Smooth muscle cell (in vitro differentiated cells): ENCODE measurements around the gene TTC39C. TPM values are rescaled to one million over a fixed set of nuclear protein-coding genes. Genes with fewer than 3 reads are reported as not detected.

Experiments
- DNase-seq: peaks from one replicate; lab custom pipeline; 2025; ENCODE audit not compliant: unreplicated experiment; lab: John Stamatoyannopoulos, UW
- H2AFZ ChIP-seq: fragments of 200-600 bp; sonication (generic); 2 replicates; pipeline ENCODE4 v1.6.0; 2016; ENCODE audit warnings: antibody characterized with exemption, low read depth, mild to moderate bottlenecking
- H3F3A ChIP-seq: fragments of 200-600 bp; sonication (generic); 2 replicates; pipeline ENCODE4 v1.6.0; 2017; ENCODE audit warnings: antibody characterized with exemption, low read depth
- H3K27ac ChIP-seq: fragments of 200-600 bp; sonication (generic); 2 replicates; pipeline ENCODE4 v1.5.1; 2016; ENCODE audit warnings: low read depth, mild to moderate bottlenecking
- H3K27me3 ChIP-seq: fragments of 200-600 bp; sonication (generic); 2 replicates; pipeline ENCODE4 v1.6.1; 2016; ENCODE audit warnings: low read depth, mild to moderate bottlenecking
- H3K36me3 ChIP-seq: fragments of 200-600 bp; sonication (generic); 2 replicates; pipeline ENCODE4 v1.5.1; 2016; ENCODE audit warnings: low read depth
- H3K4me1 ChIP-seq: fragments of 200-600 bp; sonication (generic); 2 replicates; pipeline ENCODE4 v1.5.1; 2016; ENCODE audit warnings: low read depth
- H3K4me2 ChIP-seq: fragments of 200-600 bp; sonication (generic); 2 replicates; pipeline ENCODE4 v1.6.0; 2016; ENCODE audit warnings: mild to moderate bottlenecking
- H3K4me3 ChIP-seq: fragments of 200-600 bp; sonication (generic); 2 replicates; pipeline ENCODE4 v1.5.1; 2016; ENCODE audit warnings: mild to moderate bottlenecking
- H3K79me2 ChIP-seq: fragments of 200-600 bp; sonication (generic); 2 replicates; pipeline ENCODE4 v1.6.0; 2016; ENCODE audit warnings: low read depth, mild to moderate bottlenecking
- H3K9ac ChIP-seq: fragments of 200-600 bp; sonication (generic); 2 replicates; pipeline ENCODE4 v1.6.0; 2016; ENCODE audit warnings: low read depth
- H3K9me3 ChIP-seq: fragments of 200-600 bp; sonication (generic); replicated peaks from 2 replicates; pipeline ENCODE4 v1.5.1; 2016; ENCODE audit warnings: low read depth
- H4K20me1 ChIP-seq: fragments of 200-600 bp; sonication (generic); 2 replicates; pipeline ENCODE4 v1.6.0; 2016; ENCODE audit warnings: low read depth
- WGBS: methylation state at CpG from one replicate; pipeline ENCODE4 v1.1.7; 2016; ENCODE audit warnings: low lambda C conversion rate; 5-methylcytosine and 5-hydroxymethylcytosine counted together
- polyA plus RNA-seq: library from polyadenylated mRNA; unstranded; fragments of >200 nt; fragmentation: Nextera tagmentation; extraction: Ambion mirVana; gene quantifications from 2 replicates; pipeline ENCODE4 v1.2.1, GENCODE V29; 2016
- total RNA-seq: library from RNA; depleted of rRNA; stranded (reverse); fragments of >200 nt; gene quantifications from 2 replicates; pipeline ENCODE4 v1.2.3, GENCODE V29; 2014
- TF ChIP-seq, protein P1 (sequence below): fragments of 200-600 bp; sonication (generic); IDR thresholded peaks from 2 replicates; pipeline ENCODE4 v1.5.1; 2017; ENCODE audit warnings: borderline replicate concordance, mild to moderate bottlenecking, antibody characterized with exemption; ENCODE audit not compliant: insufficient read depth, poor library complexity, severe bottlenecking

The TTC39C gene
- total and polyA plus RNA-seq, 2 experiments from 2014 or later = 3.1 to 10.4 TPM

DNA sequence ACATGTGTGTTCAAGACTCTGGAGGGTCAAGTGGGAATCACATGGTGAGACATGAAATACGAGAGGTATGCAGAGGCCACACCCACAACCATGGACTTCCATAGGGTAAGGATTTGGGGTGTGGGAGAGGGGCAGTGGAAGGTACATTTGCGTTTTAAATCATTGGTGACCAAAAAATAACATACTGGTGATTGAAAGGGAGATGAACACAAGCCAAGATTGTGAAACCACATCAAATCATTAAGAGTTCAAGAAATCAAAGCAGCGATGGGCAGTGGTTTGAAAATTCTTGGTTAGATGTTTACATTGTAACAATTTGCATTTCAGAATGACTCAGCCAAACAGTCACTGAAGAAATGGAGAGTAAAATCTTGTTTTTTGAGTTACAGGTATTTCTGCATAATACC, 122.4 kb downstream of the TTC39C start:
- WGBS = 73% methylated on average over 3 of the region's 3 CpGs
- TF ChIP-seq, protein P1, sequence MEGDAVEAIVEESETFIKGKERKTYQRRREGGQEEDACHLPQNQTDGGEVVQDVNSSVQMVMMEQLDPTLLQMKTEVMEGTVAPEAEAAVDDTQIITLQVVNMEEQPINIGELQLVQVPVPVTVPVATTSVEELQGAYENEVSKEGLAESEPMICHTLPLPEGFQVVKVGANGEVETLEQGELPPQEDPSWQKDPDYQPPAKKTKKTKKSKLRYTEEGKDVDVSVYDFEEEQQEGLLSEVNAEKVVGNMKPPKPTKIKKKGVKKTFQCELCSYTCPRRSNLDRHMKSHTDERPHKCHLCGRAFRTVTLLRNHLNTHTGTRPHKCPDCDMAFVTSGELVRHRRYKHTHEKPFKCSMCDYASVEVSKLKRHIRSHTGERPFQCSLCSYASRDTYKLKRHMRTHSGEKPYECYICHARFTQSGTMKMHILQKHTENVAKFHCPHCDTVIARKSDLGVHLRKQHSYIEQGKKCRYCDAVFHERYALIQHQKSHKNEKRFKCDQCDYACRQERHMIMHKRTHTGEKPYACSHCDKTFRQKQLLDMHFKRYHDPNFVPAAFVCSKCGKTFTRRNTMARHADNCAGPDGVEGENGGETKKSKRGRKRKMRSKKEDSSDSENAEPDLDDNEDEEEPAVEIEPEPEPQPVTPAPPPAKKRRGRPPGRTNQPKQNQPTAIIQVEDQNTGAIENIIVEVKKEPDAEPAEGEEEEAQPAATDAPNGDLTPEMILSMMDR = no peak
- no peak overlapping the region for H3K9ac ChIP-seq
- H3K9me3 ChIP-seq = no peaks in the 10 kb centered on the region
- no peaks in the 10 kb centered on the region for H3K27me3 ChIP-seq
- DNase-seq = no peak
- no peaks in the 10 kb centered on the region for H3K4me1 ChIP-seq
- no peak overlapping the region for H3K4me2 ChIP-seq
- H3F3A ChIP-seq = no peaks in the 10 kb centered on the region
- H3K27ac ChIP-seq = no peak overlapping the region
- no peak overlapping the region for H3K4me3 ChIP-seq
- H4K20me1 ChIP-seq = no peaks in the 10 kb centered on the region
- peaks cover 5% of the 10 kb centered on the region for H3K36me3 ChIP-seq
- H3K79me2 ChIP-seq = no peaks in the 10 kb centered on the region
- H2AFZ ChIP-seq = no peak overlapping the region

DNA sequence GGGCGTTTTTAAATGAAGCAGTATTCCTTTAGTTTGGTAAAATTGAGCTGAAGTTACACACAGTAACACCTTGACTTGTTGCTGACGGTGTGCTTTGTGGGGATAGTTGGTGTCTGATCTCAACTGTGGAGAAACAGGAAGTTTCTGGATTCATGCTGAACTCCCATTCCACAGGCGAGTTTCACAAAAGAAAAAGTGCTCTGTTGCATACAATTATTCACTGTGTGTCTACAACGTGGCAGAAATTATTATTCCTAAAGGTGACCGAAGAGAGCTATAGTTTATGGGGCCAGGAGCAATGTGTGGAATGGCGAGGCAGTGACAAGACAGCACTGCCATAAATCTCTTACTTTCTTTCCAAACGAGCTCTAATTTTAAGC, 123.8 kb downstream of the TTC39C start:
- TF ChIP-seq, protein P1 = no peak
- 48% methylated on average over 7 of the region's 7 CpGs for WGBS
- Histone ChIP-seq H2AFZ (peak overlapping the region; percentile 45), H3K9me3 (no peaks in the 10 kb centered on the region), H3K4me3 (peak overlapping the region; percentile 64), H3K27me3 (no peaks in the 10 kb centered on the region), H4K20me1 (no peaks in the 10 kb centered on the region), H3K27ac (peak overlapping the region; percentile 11), H3K4me2 (peak overlapping the region; percentile 93), H3K4me1 (no peaks in the 10 kb centered on the region), H3F3A (no peaks in the 10 kb centered on the region), H3K36me3 (no peaks in the 10 kb centered on the region), H3K9ac (peak overlapping the region; percentile 46), H3K79me2 (no peaks in the 10 kb centered on the region)
- no peak for DNase-seq

DNA sequence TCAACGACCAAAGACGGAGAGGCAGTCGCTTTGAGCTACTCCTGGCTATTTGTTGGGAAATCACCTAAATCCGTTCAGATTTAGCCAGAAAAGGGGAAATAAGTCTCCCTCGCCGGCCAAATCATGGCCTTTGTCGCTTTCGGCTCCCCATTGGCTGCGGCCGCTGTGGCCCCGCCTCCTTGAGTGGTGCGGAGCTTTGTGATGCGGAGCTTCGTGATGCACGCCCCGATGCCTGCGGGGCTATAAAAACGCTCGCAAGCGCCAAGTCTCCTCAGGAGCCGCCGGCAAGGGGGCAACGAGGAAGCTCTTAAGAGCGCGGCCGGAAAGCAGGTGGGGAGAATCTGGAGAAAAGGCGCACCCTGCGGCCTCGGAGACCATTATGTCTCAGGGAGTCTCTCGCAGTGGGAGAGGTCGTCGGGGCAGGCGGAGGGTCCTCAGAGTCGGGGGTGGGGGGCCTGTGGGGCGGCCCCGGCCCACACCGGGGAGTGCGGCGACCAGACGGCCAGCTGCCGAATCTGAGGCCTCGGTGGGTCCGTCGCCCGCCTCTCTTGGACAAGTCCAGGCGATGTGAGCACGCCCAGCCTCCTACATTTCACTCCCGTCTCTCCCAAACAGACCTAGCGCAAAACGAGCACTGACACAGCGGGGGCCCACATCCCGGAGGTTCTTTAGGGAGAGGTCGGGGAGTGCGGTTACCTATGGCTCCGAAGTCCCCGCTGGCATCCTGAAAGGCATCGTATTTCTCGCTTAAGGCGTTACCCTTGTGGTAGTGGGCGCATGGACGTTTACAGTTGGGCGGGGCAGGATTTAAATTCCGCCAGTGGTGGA, 124.4 kb downstream of the TTC39C start, which contains the start of gene CABYR:
CABYR (plus strand) TSS at position 274 of the 828 bp plus-strand sequence. CDS start 4,053 bp downstream, outside the sequence.
- H3K27ac ChIP-seq = peak within 1 kb of the TSS; percentile 11
- no peaks in the 10 kb centered on the region for H3K36me3 ChIP-seq
- H3K4me3 ChIP-seq = peak within 1 kb of the TSS; percentile 64
- WGBS = 1% methylated on average over 57 of the region's 63 CpGs
- H3K27me3 ChIP-seq = no peaks in the 10 kb centered on the region
- H3K9me3 ChIP-seq = no peaks in the 10 kb centered on the region
- H3K79me2 ChIP-seq = no peaks in the 10 kb centered on the region
- H3K4me2 ChIP-seq = peak within 1 kb of the TSS; percentile 93
- peak within 1 kb of the TSS; percentile 45 for H2AFZ ChIP-seq
- H3K4me1 ChIP-seq = no peaks in the 10 kb centered on the region
- no peaks in the 10 kb centered on the region for H4K20me1 ChIP-seq
- H3F3A ChIP-seq = no peaks in the 10 kb centered on the region
- TF ChIP-seq, protein P1 = no peak
- DNase-seq = peak; percentile 52
- H3K9ac ChIP-seq = peak within 1 kb of the TSS; percentile 46
